PC-9 (cell line): ENCODE measurements around the gene ECSIT. TPM values are rescaled to one million over a fixed set of nuclear protein-coding genes. Genes with fewer than 3 reads are reported as not detected.

Experiments
- BruUV-seq: library from RNA; stranded (reverse); fragments of 400-500 nt; replicated peaks from 2 replicates; lab custom pipeline; 2021; lab: Mats Ljungman, UMichigan
- CTCF ChIA-PET: fragments of 300-600 bp; sonication (Branson Sonifier 250); formaldehyde crosslinking; loops from one replicate; lab custom pipeline; 2022; ENCODE audit warnings: antibody characterized with exemption; lab: Charles Lee
- POLR2A ChIA-PET: fragments of 300-600 bp; sonication (Branson Sonifier 250); formaldehyde crosslinking; loops from one replicate; lab custom pipeline; 2022; ENCODE audit warnings: antibody characterized with exemption; ENCODE audit not compliant: unreplicated experiment; lab: Charles Lee
- DNase-seq, 2 experiments: peaks; one replicate each; pipeline versions ENCODE4 v3.0.0 to v3.0.0-alpha.2; 2015 to 2022; ENCODE audit warnings: mixed read lengths in 1 of 2
- H2AFZ ChIP-seq: fragments of 200-600 bp; sonication (generic); 2 replicates; pipeline ENCODE4 v1.8.1; 2017; ENCODE audit warnings: antibody characterized with exemption
- H3F3A ChIP-seq: fragments of 200-600 bp; sonication (generic); 2 replicates; pipeline ENCODE4 v1.8.1; 2017; ENCODE audit warnings: antibody characterized with exemption, mild to moderate bottlenecking, low read depth; ENCODE audit not compliant: insufficient read depth
- H3K27ac ChIP-seq: fragments of 200-600 bp; sonication (generic); 2 replicates; pipeline ENCODE4 v1.6.1; 2016; ENCODE audit warnings: mixed run types
- H3K27me3 ChIP-seq: fragments of 200-600 bp; sonication (generic); 2 replicates; pipeline ENCODE4 v1.6.1; 2016; ENCODE audit warnings: low read depth, mixed run types; ENCODE audit not compliant: insufficient read depth
- H3K36me3 ChIP-seq: fragments of 200-600 bp; sonication (generic); 2 replicates; pipeline ENCODE4 v1.6.1; 2016; ENCODE audit warnings: low read depth, mixed run types
- H3K4me1 ChIP-seq: fragments of 200-600 bp; sonication (generic); replicated peaks from 2 replicates; pipeline ENCODE4 v1.6.1; 2016; ENCODE audit warnings: mixed run types; ENCODE audit not compliant: insufficient read depth
- H3K4me2 ChIP-seq: fragments of 200-600 bp; sonication (generic); 2 replicates; pipeline ENCODE4 v1.6.1; 2017; ENCODE audit warnings: mixed run types
- H3K4me3 ChIP-seq: fragments of 200-600 bp; sonication (generic); 2 replicates; pipeline ENCODE4 v1.6.1; 2016; ENCODE audit warnings: mixed run types
- H3K79me2 ChIP-seq: fragments of 200-600 bp; sonication (generic); 2 replicates; pipeline ENCODE4 v1.6.1; 2017; ENCODE audit warnings: low read depth, mixed run types
- H3K9me2 ChIP-seq: fragments of 200-600 bp; sonication (generic); 2 replicates; pipeline ENCODE4 v1.8.1; 2017; ENCODE audit warnings: mild to moderate bottlenecking; ENCODE audit not compliant: insufficient read depth
- H3K9me3 ChIP-seq: fragments of 200-600 bp; sonication (generic); 2 replicates; pipeline ENCODE4 v1.8.1; 2016; ENCODE audit warnings: low read depth; ENCODE audit not compliant: insufficient read depth
- H4K20me1 ChIP-seq: fragments of 200-600 bp; sonication (generic); 2 replicates; pipeline ENCODE4 v1.8.1; 2017; ENCODE audit not compliant: insufficient read depth
- EZH2 ChIP-seq: fragments of 200-600 bp; sonication (generic); IDR thresholded peaks from 2 replicates; pipeline ENCODE4 v1.8.0; 2017; ENCODE audit warnings: antibody characterized with exemption, low read depth
- intact Hi-C: fragments of 100-400 bp; cut with micrococcal nuclease; formaldehyde crosslinking; loops from one replicate; pipeline ENCODE4 v1.10.0; 2022; ENCODE audit not compliant: unreplicated experiment
- total RNA-seq: library from RNA; stranded (reverse); gene quantifications from 2 replicates; pipeline ENCODE4 v1.2.3, GENCODE V29; 2021
- TF ChIP-seq, protein P1 (sequence below): fragments of 200-600 bp; sonication (generic); conservative IDR thresholded peaks from 2 replicates; pipeline ENCODE4 v1.6.1; 2017; ENCODE audit warnings: mixed run types, antibody characterized with exemption, mild to moderate bottlenecking, moderate library complexity

Gene ECSIT
- total RNA-seq, 1 experiment from 2014 or later = 42.4 TPM

DNA sequence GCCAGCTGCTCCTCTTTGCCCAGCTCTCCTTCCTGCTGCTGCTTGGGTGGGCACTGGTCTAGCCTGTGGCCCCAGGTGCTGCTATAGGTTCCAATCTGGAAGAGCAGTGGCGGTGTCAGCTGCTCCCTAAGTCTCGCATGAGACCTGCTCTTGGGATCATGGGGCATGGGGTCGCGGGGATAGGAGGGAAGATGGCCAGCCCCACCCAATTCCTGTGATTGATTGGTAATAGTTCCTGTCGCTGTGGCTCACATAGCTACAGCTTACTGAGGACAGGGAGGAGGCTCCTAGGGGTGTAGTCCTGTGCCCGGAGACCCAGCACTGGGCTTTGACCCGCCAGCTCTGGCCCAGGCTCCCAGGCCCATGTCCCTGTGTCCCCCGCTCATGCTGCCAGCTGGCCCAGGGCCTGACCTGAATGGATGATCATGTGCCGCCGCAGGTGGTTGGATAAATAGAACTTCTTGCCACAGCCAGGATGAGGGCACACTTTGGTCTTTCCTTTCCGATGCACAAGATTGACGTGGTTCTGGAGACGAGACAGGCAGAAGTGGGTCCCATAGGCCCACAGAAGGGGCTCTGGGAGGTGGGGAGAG lies 43.6 kb downstream of the ECSIT start:
- Histone ChIP-seq H3K27ac (no peak overlapping the region), H4K20me1 (0 out of 2 replicates have a peak, but pooled peaks cover 3% of the 10 kb centered on the region), H3K79me2 (no peaks in the 10 kb centered on the region), H3K9me2 (no peaks in the 10 kb centered on the region), H3K27me3 (no peaks in the 10 kb centered on the region), H3F3A (peaks cover 11% of the 10 kb centered on the region; the same call in 1 of the 2 replicates), H2AFZ (no peak overlapping the region), H3K4me2 (no peak overlapping the region), H3K4me1 (no peaks in the 10 kb centered on the region), H3K9me3 (no peaks in the 10 kb centered on the region), H3K36me3 (no peaks in the 10 kb centered on the region), H3K4me3 (no peak overlapping the region)
- ChIA-PET POLR2A (no interaction called here), CTCF (interaction anchor here (0.6 kb wide), 1 partner anchor 1175 kb away, joined by 8 read pairs; no protein-coding TSS in a partner anchor)
- DNase-seq = no peak
- TF ChIP-seq EZH2 = no peak
- TF ChIP-seq, protein P1, sequence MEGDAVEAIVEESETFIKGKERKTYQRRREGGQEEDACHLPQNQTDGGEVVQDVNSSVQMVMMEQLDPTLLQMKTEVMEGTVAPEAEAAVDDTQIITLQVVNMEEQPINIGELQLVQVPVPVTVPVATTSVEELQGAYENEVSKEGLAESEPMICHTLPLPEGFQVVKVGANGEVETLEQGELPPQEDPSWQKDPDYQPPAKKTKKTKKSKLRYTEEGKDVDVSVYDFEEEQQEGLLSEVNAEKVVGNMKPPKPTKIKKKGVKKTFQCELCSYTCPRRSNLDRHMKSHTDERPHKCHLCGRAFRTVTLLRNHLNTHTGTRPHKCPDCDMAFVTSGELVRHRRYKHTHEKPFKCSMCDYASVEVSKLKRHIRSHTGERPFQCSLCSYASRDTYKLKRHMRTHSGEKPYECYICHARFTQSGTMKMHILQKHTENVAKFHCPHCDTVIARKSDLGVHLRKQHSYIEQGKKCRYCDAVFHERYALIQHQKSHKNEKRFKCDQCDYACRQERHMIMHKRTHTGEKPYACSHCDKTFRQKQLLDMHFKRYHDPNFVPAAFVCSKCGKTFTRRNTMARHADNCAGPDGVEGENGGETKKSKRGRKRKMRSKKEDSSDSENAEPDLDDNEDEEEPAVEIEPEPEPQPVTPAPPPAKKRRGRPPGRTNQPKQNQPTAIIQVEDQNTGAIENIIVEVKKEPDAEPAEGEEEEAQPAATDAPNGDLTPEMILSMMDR = no peak
- intact Hi-C loops = no loop called here
- no TSS peak for BruUV-seq

DNA sequence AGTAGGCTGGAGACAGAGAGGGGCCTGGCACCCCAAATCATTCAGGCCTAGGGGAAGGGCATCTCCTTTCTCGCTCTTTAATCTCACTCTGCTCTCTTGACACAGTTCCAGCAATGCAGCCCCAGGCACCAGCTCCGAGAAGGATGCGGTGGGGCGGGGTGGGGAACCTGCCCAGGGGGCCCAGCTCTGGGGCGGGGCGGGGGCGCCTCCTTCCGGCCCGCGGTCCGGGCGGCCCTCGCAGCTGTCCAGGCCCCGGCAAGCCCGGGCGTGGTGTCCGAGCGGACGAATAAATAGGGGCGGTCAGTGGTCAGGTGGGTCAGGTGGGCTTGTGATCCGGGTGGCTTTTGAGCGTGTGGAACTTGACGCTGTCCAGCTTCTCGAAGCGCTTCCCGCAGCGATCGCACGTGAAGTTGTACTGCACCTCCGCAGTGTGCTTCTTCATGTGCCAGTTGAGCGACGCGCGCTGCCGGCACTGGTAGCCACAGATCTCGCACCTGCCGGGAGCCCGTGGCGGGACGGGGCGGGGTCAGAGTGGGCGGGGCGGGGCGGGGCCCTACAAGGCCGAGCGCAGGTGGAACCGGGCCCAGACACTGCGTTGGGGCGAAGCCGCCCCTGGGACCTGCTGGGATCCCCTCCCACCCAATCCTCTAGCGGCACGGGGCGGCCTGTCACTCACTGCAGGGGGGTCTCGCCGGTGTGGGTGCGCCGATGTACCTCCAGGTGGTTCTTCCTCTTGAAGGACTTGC lies 45.4 kb downstream of the ECSIT start:
- Histone ChIP-seq H3K9me3 (no peaks in the 10 kb centered on the region), H3K36me3 (no peaks in the 10 kb centered on the region), H3K79me2 (no peaks in the 10 kb centered on the region), H2AFZ (no peak overlapping the region), H3K27me3 (no peaks in the 10 kb centered on the region), H3F3A (peaks cover 18% of the 10 kb centered on the region; the same call in 1 of the 2 replicates), H3K4me2 (no peak overlapping the region), H4K20me1 (0 out of 2 replicates have a peak, but pooled peaks cover 3% of the 10 kb centered on the region), H3K4me1 (no peaks in the 10 kb centered on the region), H3K9me2 (no peaks in the 10 kb centered on the region), H3K27ac (no peak overlapping the region), H3K4me3 (no peak overlapping the region)
- TF ChIP-seq, protein P1 = no peak
- TF ChIP-seq EZH2 = no peak
- ChIA-PET POLR2A (no interaction called here), CTCF (interaction anchor here (0.6 to 1.3 kb wide), 2 partner anchors 109 to 229 kb away, joined by 4 to 6 read pairs; partner anchors contain the start of gene SWSAP1)
- no TSS peak for BruUV-seq
- no peak for DNase-seq
- intact Hi-C loops = loop anchor here (2.0 kb wide), 1 partner anchor 191 kb away; no protein-coding TSS in a partner anchor

DNA sequence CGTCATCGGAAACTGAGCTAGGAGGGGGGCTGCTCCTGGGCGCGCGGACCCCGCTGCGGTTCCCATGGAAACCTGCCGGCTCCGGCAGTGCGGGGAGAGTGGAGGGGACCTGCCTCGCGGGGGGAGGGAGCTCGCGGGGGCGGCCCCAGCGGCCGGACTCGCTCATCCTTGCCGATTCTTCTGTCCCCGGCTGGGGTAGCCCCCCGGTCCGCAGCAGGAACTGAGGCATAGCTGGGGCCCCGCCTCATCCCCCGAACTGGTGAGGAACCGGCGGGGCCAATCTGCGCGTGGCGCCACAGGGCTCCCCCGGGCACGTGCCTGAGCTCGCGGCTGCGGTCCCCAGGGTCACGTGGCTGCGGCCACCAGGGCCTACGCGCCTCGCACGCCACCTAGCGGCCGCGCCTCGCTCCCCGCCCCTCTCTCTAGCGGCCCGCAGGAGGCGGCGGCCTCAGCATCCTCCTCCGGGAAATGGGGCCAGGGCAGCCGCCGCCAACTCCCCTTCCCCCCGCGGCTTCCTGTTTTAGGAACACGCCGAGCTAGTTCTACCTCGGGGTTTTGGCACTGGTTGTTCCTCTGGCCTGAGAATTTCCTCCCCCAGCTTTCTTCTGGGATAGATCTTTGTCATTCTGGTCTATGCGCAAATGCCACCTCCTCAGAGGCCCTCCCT lies 46.4 kb downstream of the ECSIT start:
- Histone ChIP-seq H3K36me3 (no peaks in the 10 kb centered on the region), H3K9me3 (no peaks in the 10 kb centered on the region), H2AFZ (no peak overlapping the region), H3K79me2 (no peaks in the 10 kb centered on the region), H3F3A (peaks cover 20% of the 10 kb centered on the region; the same call in 1 of the 2 replicates), H4K20me1 (0 out of 2 replicates have a peak, but pooled peaks cover 3% of the 10 kb centered on the region), H3K4me1 (no peaks in the 10 kb centered on the region), H3K4me2 (peak overlapping the region; percentile 26), H3K27me3 (no peaks in the 10 kb centered on the region), H3K4me3 (no peak overlapping the region), H3K9me2 (no peaks in the 10 kb centered on the region), H3K27ac (no peak overlapping the region)
- intact Hi-C loops = loop anchor here (2.0 kb wide), 1 partner anchor 190 kb away; no protein-coding TSS in a partner anchor
- CTCF ChIA-PET = interaction anchor here (0.6 to 1.3 kb wide), 6 partner anchors 63 to 447 kb away, joined by 3 to 5 read pairs (median 4); partner anchors contain the start of genes RGL3 and SWSAP1
- peak; percentile 47 to 73 for DNase-seq
- BruUV-seq = no TSS peak
- POLR2A ChIA-PET = interaction anchor here (0.6 kb wide), 2 partner anchors 30 to 472 kb away, joined by 3 to 11 read pairs; no protein-coding TSS in a partner anchor
- no peak for TF ChIP-seq EZH2
- TF ChIP-seq, protein P1 = peak; percentile 95
